Measurements from ENCODE around the gene C1QTNF5.

C1QTNF5 gene

GRCh38 chr11:119356349-119357031 lies 15.8 kb upstream of the C1QTNF5 start:
- peaks cover 0 to 10% of the 10 kb centered on the region in 2 donors for H3K36me3 ChIP-seq (ENCODE audit: control insufficient read depth in 2 of 2, insufficient read depth in 2 of 2, low read length in 2 of 2)
- peak overlapping the region in 1 of 2 donors; percentile 24 for H3K27ac ChIP-seq (ENCODE audit: low read depth in 2 of 2, low read length in 2 of 2)
- no peaks in the 10 kb centered on the region for H3K9me3 ChIP-seq (ENCODE audit: control insufficient read depth in 2 of 2, low read length in 2 of 2)
- peaks cover 3% of the 10 kb centered on the region in 2 donors for H3K27me3 ChIP-seq (ENCODE audit: control insufficient read depth in 2 of 2, insufficient read depth in 2 of 2, low read length in 2 of 2)
- peak overlapping the region; percentile 49 to 77 for H3K9ac ChIP-seq (ENCODE audit: low read depth in 1 of 2, low read length in 2 of 2)
- peaks cover 0 to 11% of the 10 kb centered on the region in 2 donors for H3K4me1 ChIP-seq (ENCODE audit: control insufficient read depth in 2 of 2, insufficient read depth in 2 of 2, low read length in 2 of 2)
- H3K4me3 ChIP-seq (ENCODE audit: low read length in 2 of 2), result peak overlapping the region; percentile 63 to 72

GRCh38 chr11:119355091-119355843 lies 14.6 kb upstream of the C1QTNF5 start:
- Histone ChIP-seq H3K4me1 (ENCODE audit: control insufficient read depth in 2 of 2, insufficient read depth in 2 of 2, low read length in 2 of 2) (peaks cover 0 to 4% of the 10 kb centered on the region in 2 donors), H3K9me3 (ENCODE audit: control insufficient read depth in 2 of 2, low read length in 2 of 2) (no peaks in the 10 kb centered on the region), H3K4me3 (ENCODE audit: low read length in 2 of 2) (no peak overlapping the region), H3K27me3 (ENCODE audit: control insufficient read depth in 2 of 2, insufficient read depth in 2 of 2, low read length in 2 of 2) (peaks cover 3% of the 10 kb centered on the region in 2 donors), H3K27ac (ENCODE audit: low read depth in 2 of 2, low read length in 2 of 2) (no peak overlapping the region), H3K9ac (ENCODE audit: low read depth in 1 of 2, low read length in 2 of 2) (no peak overlapping the region), H3K36me3 (ENCODE audit: control insufficient read depth in 2 of 2, insufficient read depth in 2 of 2, low read length in 2 of 2) (peaks cover 0 to 10% of the 10 kb centered on the region in 2 donors)

- peaks cover 3 to 4% of the 10 kb centered on the region in 2 donors for H3K27me3 ChIP-seq (ENCODE audit: control insufficient read depth in 2 of 2, insufficient read depth in 2 of 2, low read length in 2 of 2)
- H3K9ac ChIP-seq (ENCODE audit: low read depth in 1 of 2, low read length in 2 of 2), result no peak overlapping the region
- no peak overlapping the region for H3K4me3 ChIP-seq (ENCODE audit: low read length in 2 of 2)
- peaks cover 0 to under 1% of the 10 kb centered on the region in 2 donors for H3K36me3 ChIP-seq (ENCODE audit: control insufficient read depth in 2 of 2, insufficient read depth in 2 of 2, low read length in 2 of 2)
- H3K9me3 ChIP-seq (ENCODE audit: control insufficient read depth in 2 of 2, low read length in 2 of 2), result no peaks in the 10 kb centered on the region
- H3K27ac ChIP-seq (ENCODE audit: low read depth in 2 of 2, low read length in 2 of 2), result no peak overlapping the region
- H3K4me1 ChIP-seq (ENCODE audit: control insufficient read depth in 2 of 2, insufficient read depth in 2 of 2, low read length in 2 of 2), result peaks cover 0 to 4% of the 10 kb centered on the region in 2 donors
These were observed 12.2 kb upstream of the C1QTNF5 start for GRCh38 chr11:119352857-119353260.

GRCh38 chr11:119351232-119351631 lies 10.5 kb upstream of the C1QTNF5 start:
- Histone ChIP-seq H3K4me3 (ENCODE audit: low read length in 2 of 2) (no peak overlapping the region), H3K27ac (ENCODE audit: low read depth in 2 of 2, low read length in 2 of 2) (no peak overlapping the region), H3K9me3 (ENCODE audit: control insufficient read depth in 2 of 2, low read length in 2 of 2) (no peaks in the 10 kb centered on the region), H3K36me3 (ENCODE audit: control insufficient read depth in 2 of 2, insufficient read depth in 2 of 2, low read length in 2 of 2) (no peaks in the 10 kb centered on the region), H3K9ac (ENCODE audit: low read depth in 1 of 2, low read length in 2 of 2) (no peak overlapping the region), H3K27me3 (ENCODE audit: control insufficient read depth in 2 of 2, insufficient read depth in 2 of 2, low read length in 2 of 2) (peaks cover 3% of the 10 kb centered on the region in 2 donors), H3K4me1 (ENCODE audit: control insufficient read depth in 2 of 2, insufficient read depth in 2 of 2, low read length in 2 of 2) (no peaks in the 10 kb centered on the region)

- H3K36me3 ChIP-seq (ENCODE audit: control insufficient read depth in 2 of 2, insufficient read depth in 2 of 2, low read length in 2 of 2), result no peaks in the 10 kb centered on the region
- no peak overlapping the region for H3K9ac ChIP-seq (ENCODE audit: low read depth in 1 of 2, low read length in 2 of 2)
- H3K27me3 ChIP-seq (ENCODE audit: control insufficient read depth in 2 of 2, insufficient read depth in 2 of 2, low read length in 2 of 2), result peaks cover 1 to 3% of the 10 kb centered on the region in 2 donors
- H3K4me3 ChIP-seq (ENCODE audit: low read length in 2 of 2), result no peak overlapping the region
- H3K27ac ChIP-seq (ENCODE audit: low read depth in 2 of 2, low read length in 2 of 2), result no peak overlapping the region
- no peaks in the 10 kb centered on the region for H3K9me3 ChIP-seq (ENCODE audit: control insufficient read depth in 2 of 2, low read length in 2 of 2)
- H3K4me1 ChIP-seq (ENCODE audit: control insufficient read depth in 2 of 2, insufficient read depth in 2 of 2, low read length in 2 of 2), result no peaks in the 10 kb centered on the region
These were observed 9.6 kb upstream of the C1QTNF5 start for GRCh38 chr11:119350302-119350701.

- Histone ChIP-seq H3K27ac (ENCODE audit: low read depth in 2 of 2, low read length in 2 of 2) (no peak overlapping the region), H3K9ac (ENCODE audit: low read depth in 1 of 2, low read length in 2 of 2) (no peak overlapping the region), H3K4me1 (ENCODE audit: control insufficient read depth in 2 of 2, insufficient read depth in 2 of 2, low read length in 2 of 2) (no peaks in the 10 kb centered on the region), H3K36me3 (ENCODE audit: control insufficient read depth in 2 of 2, insufficient read depth in 2 of 2, low read length in 2 of 2) (no peaks in the 10 kb centered on the region), H3K27me3 (ENCODE audit: control insufficient read depth in 2 of 2, insufficient read depth in 2 of 2, low read length in 2 of 2) (peaks cover 0 to 1% of the 10 kb centered on the region in 2 donors), H3K4me3 (ENCODE audit: low read length in 2 of 2) (no peak overlapping the region), H3K9me3 (ENCODE audit: control insufficient read depth in 2 of 2, low read length in 2 of 2) (no peaks in the 10 kb centered on the region)
These were observed 7.4 kb upstream of the C1QTNF5 start for GRCh38 chr11:119347940-119348605.

- H3K9me3 ChIP-seq (ENCODE audit: control insufficient read depth in 2 of 2, low read length in 2 of 2), result no peaks in the 10 kb centered on the region
- H3K4me1 ChIP-seq (ENCODE audit: control insufficient read depth in 2 of 2, insufficient read depth in 2 of 2, low read length in 2 of 2), result no peaks in the 10 kb centered on the region
- no peak overlapping the region for H3K27ac ChIP-seq (ENCODE audit: low read depth in 2 of 2, low read length in 2 of 2)
- no peaks in the 10 kb centered on the region for H3K36me3 ChIP-seq (ENCODE audit: control insufficient read depth in 2 of 2, insufficient read depth in 2 of 2, low read length in 2 of 2)
- H3K27me3 ChIP-seq (ENCODE audit: control insufficient read depth in 2 of 2, insufficient read depth in 2 of 2, low read length in 2 of 2), result peaks cover 0 to 1% of the 10 kb centered on the region in 2 donors
- H3K4me3 ChIP-seq (ENCODE audit: low read length in 2 of 2), result no peak overlapping the region
- no peak overlapping the region for H3K9ac ChIP-seq (ENCODE audit: low read depth in 1 of 2, low read length in 2 of 2)
These were observed 6.6 kb upstream of the C1QTNF5 start for GRCh38 chr11:119347242-119347641.

GRCh38 chr11:119346605-119347004 lies 5.9 kb upstream of the C1QTNF5 start, which contains the start of gene MFRP:
Gene MFRP, minus strand, starts transcription at chr11:119346705. Its CDS starts 192 bp downstream, at chr11:119346513.
- H3K27me3 ChIP-seq (ENCODE audit: control insufficient read depth in 2 of 2, insufficient read depth in 2 of 2, low read length in 2 of 2), result peaks cover 1 to 4% of the 10 kb centered on the region in 2 donors
- H3K36me3 ChIP-seq (ENCODE audit: control insufficient read depth in 2 of 2, insufficient read depth in 2 of 2, low read length in 2 of 2), result no peaks in the 10 kb centered on the region
- H3K4me3 ChIP-seq (ENCODE audit: low read length in 2 of 2), result no peak within 1 kb of the TSS
- H3K9me3 ChIP-seq (ENCODE audit: control insufficient read depth in 2 of 2, low read length in 2 of 2), result no peaks in the 10 kb centered on the region
- no peak within 1 kb of the TSS for H3K27ac ChIP-seq (ENCODE audit: low read depth in 2 of 2, low read length in 2 of 2)
- H3K4me1 ChIP-seq (ENCODE audit: control insufficient read depth in 2 of 2, insufficient read depth in 2 of 2, low read length in 2 of 2), result peaks cover 0 to under 1% of the 10 kb centered on the region in 2 donors
- H3K9ac ChIP-seq (ENCODE audit: low read depth in 1 of 2, low read length in 2 of 2), result no peak within 1 kb of the TSS

GRCh38 chr11:119345685-119346084 lies 5.0 kb upstream of the C1QTNF5 start:
- H3K9ac ChIP-seq (ENCODE audit: low read depth in 1 of 2, low read length in 2 of 2), result no peak overlapping the region
- H3K36me3 ChIP-seq (ENCODE audit: control insufficient read depth in 2 of 2, insufficient read depth in 2 of 2, low read length in 2 of 2), result no peaks in the 10 kb centered on the region
- no peak overlapping the region for H3K4me3 ChIP-seq (ENCODE audit: low read length in 2 of 2)
- no peaks in the 10 kb centered on the region for H3K9me3 ChIP-seq (ENCODE audit: control insufficient read depth in 2 of 2, low read length in 2 of 2)
- peaks cover 10 to 14% of the 10 kb centered on the region in 2 donors for H3K27me3 ChIP-seq (ENCODE audit: control insufficient read depth in 2 of 2, insufficient read depth in 2 of 2, low read length in 2 of 2)
- H3K27ac ChIP-seq (ENCODE audit: low read depth in 2 of 2, low read length in 2 of 2), result no peak overlapping the region
- peaks cover 4 to 9% of the 10 kb centered on the region in 2 donors for H3K4me1 ChIP-seq (ENCODE audit: control insufficient read depth in 2 of 2, insufficient read depth in 2 of 2, low read length in 2 of 2)

Data from mucosa of rectum (tissue), 2 donors.